C4-2B (cell line): ENCODE measurements around the gene DHDDS.

Experiments used
- CTCF ChIP-seq: fragments of 450-650 bp; conservative IDR thresholded peaks from 2 replicates; pipeline ENCODE4 v1.5.1; 2017; ENCODE audit warnings: mild to moderate bottlenecking
- ZFX ChIP-seq: fragments of 450-650 bp; IDR thresholded peaks from 2 replicates; pipeline ENCODE4 v1.6.1; 2017

GRCh38 chr1:26477446-26478152 is 45.5 kb downstream of the DHDDS start:
- TF ChIP-seq CTCF (no peak), ZFX (no peak)
